Upper lobe of left lung (tissue), 4 donors: ENCODE measurements around the gene RNU1-1.

Source experiments
- EP300 ChIP-seq, 4 donors: sonication (generic); formaldehyde crosslinking; IDR thresholded peaks; one replicate each; pipeline ENCODE4 v1.5.1; 2017; ENCODE audit warnings: antibody characterized with exemption in 4 of 4, control low read depth in 2 of 4
- TF ChIP-seq, protein P1 (sequence below), 6 experiments: fragments of 450-650 bp in 4 of 6; fragments of 200-600 bp in 2 of 6; sonication (generic) in 2 of 6; IDR thresholded peaks; one replicate each; pipeline ENCODE4 v1.5.1; 2016 to 2019; ENCODE audit warnings: antibody characterized with exemption in 6 of 6

GRCh38 chr1:16521288-16521583, 7.2 kb upstream of the RNU1-1 start:
- TF ChIP-seq, protein P1, sequence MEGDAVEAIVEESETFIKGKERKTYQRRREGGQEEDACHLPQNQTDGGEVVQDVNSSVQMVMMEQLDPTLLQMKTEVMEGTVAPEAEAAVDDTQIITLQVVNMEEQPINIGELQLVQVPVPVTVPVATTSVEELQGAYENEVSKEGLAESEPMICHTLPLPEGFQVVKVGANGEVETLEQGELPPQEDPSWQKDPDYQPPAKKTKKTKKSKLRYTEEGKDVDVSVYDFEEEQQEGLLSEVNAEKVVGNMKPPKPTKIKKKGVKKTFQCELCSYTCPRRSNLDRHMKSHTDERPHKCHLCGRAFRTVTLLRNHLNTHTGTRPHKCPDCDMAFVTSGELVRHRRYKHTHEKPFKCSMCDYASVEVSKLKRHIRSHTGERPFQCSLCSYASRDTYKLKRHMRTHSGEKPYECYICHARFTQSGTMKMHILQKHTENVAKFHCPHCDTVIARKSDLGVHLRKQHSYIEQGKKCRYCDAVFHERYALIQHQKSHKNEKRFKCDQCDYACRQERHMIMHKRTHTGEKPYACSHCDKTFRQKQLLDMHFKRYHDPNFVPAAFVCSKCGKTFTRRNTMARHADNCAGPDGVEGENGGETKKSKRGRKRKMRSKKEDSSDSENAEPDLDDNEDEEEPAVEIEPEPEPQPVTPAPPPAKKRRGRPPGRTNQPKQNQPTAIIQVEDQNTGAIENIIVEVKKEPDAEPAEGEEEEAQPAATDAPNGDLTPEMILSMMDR (IDR thresholded peaks at IDR 0.05) = no peak
- no peak for TF ChIP-seq EP300 (IDR thresholded peaks at IDR 0.05)
